Measurements from ENCODE around the gene TRPT1. TPM values are rescaled to one million over a fixed set of nuclear protein-coding genes. Genes with fewer than 3 reads are reported as not detected.

Gene TRPT1
- total and polyA plus RNA-seq, 9 of the 15 experiments (the other 6 are each of a cell fraction or from before 2014, with no cell fraction given) = 4.6 to 41.7 (median 23.1) TPM

DNA sequence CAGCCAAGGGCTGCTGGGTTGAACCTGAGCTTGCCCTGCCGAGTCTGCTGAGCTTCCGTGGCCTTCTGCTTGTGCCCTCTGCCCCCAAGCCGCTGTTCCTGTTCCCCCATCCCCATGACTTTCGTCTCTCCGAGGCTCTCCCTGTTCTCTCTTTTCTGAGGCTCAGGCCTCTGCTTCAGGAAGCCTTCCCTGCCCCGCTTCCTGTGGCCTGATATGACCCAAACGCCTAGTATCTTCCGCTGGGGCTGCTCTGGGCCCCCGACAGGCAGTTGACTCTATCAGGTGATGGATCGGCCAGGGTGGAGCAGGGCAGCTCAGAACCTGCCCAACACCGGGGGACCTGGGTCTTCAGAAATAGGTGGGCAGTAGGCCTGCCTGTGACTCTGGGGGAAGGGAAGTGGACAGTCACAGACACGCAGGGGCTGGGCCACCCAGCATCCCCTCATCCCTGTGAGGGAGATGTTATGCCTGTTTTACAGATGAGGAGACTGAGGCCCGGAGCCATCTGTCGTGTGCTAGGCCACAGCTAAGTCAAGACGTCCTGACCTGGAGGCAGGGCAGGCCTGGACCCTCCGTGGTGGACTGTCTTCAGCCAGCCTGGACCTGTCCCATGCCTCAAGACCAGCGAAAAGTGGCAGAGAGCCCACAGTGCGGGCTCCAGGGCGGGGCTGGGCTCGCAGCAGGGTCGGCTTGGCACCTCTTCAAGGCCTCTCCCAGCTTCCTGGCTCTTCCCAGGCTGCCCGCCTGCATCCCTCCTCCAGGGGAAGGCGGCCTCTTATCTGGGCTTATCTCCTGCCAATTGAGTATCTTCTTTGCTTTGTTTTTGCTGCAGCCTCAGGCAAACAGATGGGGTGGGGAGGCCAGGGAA, 42.3 kb upstream of the TRPT1 start (continued):
- TF ChIP-seq ZNF395 (CRISPR knock-in tag; IDR thresholded peaks at IDR 0.05) = peak; percentile 4; the same call in 1 of the 2 replicates
- TF ChIP-seq, protein P1, sequence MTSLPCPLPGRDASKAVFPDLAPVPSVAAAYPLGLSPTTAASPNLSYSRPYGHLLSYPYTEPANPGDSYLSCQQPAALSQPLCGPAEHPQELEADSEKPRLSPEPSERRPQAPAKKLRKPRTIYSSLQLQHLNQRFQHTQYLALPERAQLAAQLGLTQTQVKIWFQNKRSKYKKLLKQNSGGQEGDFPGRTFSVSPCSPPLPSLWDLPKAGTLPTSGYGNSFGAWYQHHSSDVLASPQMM (CRISPR knock-in tag; IDR thresholded peaks at IDR 0.05) = no peak
- peak; percentile 51; the same call in 1 of the 2 replicates for TF ChIP-seq EP300 (IDR thresholded peaks at IDR 0.05; ENCODE audit: low read length)
- no peak for TF ChIP-seq NCOA4 (IDR thresholded peaks at IDR 0.05; ENCODE audit: partially characterized antibody)
- TF ChIP-seq, protein P2, sequence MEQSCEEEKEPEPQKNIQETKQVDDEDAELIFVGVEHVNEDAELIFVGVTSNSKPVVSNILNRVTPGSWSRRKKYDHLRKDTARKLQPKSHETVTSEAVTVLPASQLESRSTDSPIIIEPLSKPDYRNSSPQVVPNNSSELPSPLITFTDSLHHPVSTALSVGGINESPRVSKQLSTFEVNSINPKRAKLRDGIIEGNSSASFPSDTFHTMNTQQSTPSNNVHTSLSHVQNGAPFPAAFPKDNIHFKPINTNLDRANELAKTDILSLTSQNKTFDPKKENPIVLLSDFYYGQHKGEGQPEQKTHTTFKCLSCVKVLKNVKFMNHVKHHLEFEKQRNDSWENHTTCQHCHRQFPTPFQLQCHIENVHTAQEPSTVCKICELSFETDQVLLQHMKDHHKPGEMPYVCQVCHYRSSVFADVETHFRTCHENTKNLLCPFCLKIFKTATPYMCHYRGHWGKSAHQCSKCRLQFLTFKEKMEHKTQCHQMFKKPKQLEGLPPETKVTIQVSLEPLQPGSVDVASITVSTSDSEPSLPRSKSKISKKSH (CRISPR knock-in tag; IDR thresholded peaks at IDR 0.05) = no peak
- TF ChIP-seq ETV6 (IDR thresholded peaks at IDR 0.05; ENCODE audit: borderline replicate concordance in 1 of 2, low read depth in 2 of 2, low read length in 1 of 2) = no peak
- TF ChIP-seq ETV6 (CRISPR knock-in tag; IDR thresholded peaks at IDR 0.05; ENCODE audit: borderline replicate concordance) = no peak
- TF ChIP-seq, protein P3, sequence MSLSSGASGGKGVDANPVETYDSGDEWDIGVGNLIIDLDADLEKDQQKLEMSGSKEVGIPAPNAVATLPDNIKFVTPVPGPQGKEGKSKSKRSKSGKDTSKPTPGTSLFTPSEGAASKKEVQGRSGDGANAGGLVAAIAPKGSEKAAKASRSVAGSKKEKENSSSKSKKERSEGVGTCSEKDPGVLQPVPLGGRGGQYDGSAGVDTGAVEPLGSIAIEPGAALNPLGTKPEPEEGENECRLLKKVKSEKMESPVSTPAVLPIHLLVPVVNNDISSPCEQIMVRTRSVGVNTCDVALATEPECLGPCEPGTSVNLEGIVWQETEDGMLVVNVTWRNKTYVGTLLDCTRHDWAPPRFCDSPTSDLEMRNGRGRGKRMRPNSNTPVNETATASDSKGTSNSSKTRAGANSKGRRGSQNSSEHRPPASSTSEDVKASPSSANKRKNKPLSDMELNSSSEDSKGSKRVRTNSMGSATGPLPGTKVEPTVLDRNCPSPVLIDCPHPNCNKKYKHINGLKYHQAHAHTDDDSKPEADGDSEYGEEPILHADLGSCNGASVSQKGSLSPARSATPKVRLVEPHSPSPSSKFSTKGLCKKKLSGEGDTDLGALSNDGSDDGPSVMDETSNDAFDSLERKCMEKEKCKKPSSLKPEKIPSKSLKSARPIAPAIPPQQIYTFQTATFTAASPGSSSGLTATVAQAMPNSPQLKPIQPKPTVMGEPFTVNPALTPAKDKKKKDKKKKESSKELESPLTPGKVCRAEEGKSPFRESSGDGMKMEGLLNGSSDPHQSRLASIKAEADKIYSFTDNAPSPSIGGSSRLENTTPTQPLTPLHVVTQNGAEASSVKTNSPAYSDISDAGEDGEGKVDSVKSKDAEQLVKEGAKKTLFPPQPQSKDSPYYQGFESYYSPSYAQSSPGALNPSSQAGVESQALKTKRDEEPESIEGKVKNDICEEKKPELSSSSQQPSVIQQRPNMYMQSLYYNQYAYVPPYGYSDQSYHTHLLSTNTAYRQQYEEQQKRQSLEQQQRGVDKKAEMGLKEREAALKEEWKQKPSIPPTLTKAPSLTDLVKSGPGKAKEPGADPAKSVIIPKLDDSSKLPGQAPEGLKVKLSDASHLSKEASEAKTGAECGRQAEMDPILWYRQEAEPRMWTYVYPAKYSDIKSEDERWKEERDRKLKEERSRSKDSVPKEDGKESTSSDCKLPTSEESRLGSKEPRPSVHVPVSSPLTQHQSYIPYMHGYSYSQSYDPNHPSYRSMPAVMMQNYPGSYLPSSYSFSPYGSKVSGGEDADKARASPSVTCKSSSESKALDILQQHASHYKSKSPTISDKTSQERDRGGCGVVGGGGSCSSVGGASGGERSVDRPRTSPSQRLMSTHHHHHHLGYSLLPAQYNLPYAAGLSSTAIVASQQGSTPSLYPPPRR (CRISPR knock-in tag; IDR thresholded peaks at IDR 0.05; ENCODE audit: borderline replicate concordance) = 0 out of 2 replicates have a peak, but pooled peaks have one; percentile 19
- TF ChIP-seq MIER1 (IDR thresholded peaks at IDR 0.05; ENCODE audit: low read depth) = no peak
- no peak for TF ChIP-seq SRSF9 (IDR thresholded peaks at IDR 0.05; ENCODE audit: borderline replicate concordance, low read depth, low read length)
- no peak for TF ChIP-seq STAT6 (CRISPR knock-in tag; IDR thresholded peaks at IDR 0.05)
- TF ChIP-seq KDM1A (IDR thresholded peaks at IDR 0.05) = peak; percentile 71 to 74
